ENCODE measurements around the gene ID2.

The ID2 gene, protein sequence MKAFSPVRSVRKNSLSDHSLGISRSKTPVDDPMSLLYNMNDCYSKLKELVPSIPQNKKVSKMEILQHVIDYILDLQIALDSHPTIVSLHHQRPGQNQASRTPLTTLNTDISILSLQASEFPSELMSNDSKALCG

DNA sequence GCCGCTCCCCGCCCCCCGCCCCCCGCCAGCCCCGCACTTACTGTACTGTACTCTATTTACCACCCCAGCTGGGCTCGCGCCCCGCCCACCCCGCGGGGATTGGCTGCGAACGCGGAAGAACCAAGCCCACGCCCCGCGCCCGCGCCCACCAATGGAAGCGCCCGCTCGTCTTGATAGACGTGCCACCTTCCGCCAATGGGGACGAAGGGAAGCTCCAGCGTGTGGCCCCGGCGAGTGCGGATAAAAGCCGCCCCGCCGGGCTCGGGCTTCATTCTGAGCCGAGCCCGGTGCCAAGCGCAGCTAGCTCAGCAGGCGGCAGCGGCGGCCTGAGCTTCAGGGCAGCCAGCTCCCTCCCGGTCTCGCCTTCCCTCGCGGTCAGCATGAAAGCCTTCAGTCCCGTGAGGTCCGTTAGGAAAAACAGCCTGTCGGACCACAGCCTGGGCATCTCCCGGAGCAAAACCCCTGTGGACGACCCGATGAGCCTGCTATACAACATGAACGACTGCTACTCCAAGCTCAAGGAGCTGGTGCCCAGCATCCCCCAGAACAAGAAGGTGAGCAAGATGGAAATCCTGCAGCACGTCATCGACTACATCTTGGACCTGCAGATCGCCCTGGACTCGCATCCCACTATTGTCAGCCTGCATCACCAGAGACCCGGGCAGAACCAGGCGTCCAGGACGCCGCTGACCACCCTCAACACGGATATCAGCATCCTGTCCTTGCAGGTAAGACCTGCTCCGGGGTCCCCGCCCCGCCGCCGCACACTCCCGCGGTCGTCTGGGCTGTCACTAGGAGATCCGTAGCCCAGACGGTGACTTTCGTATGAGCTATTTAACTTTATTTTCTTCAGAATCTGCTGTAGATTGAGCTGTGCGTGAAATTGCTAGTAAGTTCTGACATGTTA is at the start of gene ID2:
ID2 (plus strand) TSS at position 271 of the 907 bp plus-strand sequence; CDS start at position 381, 110 bp downstream.
- DNase-seq: peak; percentile 99
- in situ Hi-C loops (cut with MboI; ENCODE audit: low pct_unique_long_range_greater_than_20kb, low sequenced_read_pairs): no loop called here

DNA sequence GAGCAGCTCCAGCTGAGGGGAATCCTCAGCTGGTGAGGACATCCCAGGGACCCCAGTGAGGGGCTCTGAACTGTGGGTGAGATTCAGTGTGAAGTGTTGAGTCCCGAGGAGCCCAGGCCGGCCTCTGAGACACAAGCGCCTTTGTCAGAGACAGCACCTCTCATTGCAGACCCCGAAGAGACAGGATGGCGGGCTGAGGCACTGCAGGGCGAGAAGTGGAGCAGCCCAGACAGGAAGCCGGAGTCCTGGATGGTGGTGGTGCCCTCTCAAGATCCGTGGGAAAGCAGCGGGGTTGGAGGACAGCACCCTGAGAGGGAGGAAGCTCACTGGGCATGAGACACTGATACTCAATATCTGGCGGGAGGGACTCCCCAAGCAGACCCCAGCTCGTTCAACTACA is 49.1 kb upstream of the ID2 start:
- DNase-seq: no peak
- in situ Hi-C loops (cut with MboI; ENCODE audit: low pct_unique_long_range_greater_than_20kb, low sequenced_read_pairs): no loop called here

DNA sequence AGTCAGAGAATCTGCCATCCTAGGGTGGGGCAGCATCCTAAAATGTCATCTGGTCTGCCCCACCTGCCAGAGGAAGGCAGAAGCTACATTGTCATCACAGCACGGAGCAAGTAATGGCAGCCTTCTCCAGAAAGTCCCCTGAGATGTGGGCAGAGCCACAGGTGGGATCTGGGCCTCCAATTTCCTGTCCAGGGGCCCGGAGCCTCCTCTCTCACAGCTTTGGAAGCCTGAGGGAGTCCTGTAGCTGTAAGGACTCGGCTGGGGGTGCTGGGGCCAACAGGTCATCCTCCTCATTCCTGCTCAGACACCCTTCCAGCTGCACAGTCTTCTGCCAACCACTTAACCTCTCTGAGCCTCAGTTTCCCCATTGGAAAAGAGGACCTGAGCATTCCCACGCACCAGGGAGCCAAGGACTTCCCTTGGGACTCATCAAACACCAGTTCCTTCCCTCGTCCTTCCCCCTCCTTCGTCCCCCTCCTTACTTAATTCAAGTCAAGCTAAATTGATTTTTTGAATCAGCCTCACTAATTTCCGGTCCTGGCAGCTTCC is 48.6 kb upstream of the ID2 start:
- DNase-seq: no peak
- in situ Hi-C loops (cut with MboI; ENCODE audit: low pct_unique_long_range_greater_than_20kb, low sequenced_read_pairs): no loop called here

DNA sequence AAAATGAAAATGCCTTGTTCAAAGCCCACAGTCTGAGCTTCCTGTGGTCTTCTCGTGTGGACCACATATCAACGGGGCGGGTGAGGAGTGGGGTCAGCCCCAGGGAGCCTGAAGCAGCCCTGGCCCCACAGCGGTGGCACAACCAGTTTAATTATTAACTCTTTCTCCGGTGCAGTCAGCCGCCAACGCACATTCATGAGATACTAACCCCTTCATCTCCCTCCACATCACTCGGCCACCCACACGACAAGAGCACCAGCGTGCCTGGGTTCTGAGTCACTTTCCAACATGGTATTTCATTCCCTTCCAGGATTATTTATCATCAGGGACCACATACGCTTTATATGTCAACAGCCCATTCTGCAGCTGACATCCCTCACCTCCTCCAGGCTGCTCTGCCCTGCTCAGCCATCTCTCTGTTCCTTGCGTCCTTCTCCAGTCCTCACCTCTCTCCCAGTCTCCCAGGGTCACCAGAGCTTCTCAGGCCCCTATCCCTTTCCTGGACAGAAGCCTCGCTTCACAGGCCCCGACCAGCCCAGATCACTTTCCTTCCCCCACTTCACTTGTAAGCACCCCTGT is 48.0 kb upstream of the ID2 start:
- in situ Hi-C loops (cut with MboI; ENCODE audit: low pct_unique_long_range_greater_than_20kb, low sequenced_read_pairs): no loop called here
- no peak for DNase-seq

DNA sequence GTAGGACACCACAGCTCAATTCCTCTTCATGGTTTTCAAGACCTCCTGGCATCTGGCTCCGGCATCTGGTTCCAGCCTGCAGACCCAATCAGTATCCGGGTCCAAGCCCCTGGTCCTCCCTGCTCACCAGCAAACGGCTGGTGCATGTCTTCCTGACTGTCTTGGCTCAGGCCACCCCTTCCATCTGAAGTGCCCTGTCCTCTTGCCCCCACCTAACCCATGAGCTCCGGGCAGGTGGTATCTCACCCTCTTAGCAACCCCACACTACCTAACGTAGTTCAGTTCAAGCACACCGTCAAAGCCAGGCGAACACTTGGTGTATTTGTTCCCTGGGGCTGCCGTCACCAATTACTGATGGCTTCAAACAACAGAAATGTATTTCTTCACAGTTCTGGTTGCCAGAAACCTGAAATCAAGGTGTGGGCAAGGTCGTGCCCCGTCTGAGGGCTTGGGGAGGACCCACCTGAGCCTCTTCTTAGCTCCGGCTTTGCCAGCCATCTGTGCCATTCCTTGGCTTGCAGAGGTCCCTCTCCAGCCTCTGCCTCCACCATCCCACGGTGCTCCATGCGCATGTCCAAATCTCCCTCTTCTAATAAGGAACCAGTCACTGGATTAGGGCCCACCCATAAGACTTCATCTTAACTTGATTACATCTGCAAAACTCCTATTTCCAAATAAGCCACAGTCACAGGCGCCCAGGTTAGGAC is 47.2 kb upstream of the ID2 start:
- in situ Hi-C loops (cut with MboI; ENCODE audit: low pct_unique_long_range_greater_than_20kb, low sequenced_read_pairs): no loop called here
- DNase-seq: no peak

DNA sequence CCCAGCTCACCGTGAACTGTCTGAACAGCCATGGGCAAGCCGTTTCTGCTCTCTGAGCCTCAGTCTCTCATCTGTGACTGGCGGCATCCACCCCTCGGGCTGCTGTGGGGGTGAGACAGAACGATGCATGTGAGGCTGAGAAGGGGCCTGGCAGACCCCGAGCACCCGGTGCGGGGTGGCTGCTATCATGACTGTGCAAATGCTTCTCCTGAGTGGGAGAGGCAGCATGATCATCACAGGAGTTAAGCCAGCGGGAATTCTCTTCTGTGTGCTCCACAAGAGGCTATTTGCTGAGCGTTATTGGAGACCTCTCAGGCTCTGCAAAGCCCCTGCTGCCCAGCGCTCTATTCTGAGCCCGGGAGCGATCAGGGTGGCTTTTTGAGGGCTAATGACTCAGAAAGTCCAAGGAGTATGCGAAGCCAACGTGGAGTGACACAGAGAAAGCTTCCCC is 45.8 kb upstream of the ID2 start:
- in situ Hi-C loops (cut with MboI; ENCODE audit: low pct_unique_long_range_greater_than_20kb, low sequenced_read_pairs): no loop called here
- DNase-seq: no peak

DNA sequence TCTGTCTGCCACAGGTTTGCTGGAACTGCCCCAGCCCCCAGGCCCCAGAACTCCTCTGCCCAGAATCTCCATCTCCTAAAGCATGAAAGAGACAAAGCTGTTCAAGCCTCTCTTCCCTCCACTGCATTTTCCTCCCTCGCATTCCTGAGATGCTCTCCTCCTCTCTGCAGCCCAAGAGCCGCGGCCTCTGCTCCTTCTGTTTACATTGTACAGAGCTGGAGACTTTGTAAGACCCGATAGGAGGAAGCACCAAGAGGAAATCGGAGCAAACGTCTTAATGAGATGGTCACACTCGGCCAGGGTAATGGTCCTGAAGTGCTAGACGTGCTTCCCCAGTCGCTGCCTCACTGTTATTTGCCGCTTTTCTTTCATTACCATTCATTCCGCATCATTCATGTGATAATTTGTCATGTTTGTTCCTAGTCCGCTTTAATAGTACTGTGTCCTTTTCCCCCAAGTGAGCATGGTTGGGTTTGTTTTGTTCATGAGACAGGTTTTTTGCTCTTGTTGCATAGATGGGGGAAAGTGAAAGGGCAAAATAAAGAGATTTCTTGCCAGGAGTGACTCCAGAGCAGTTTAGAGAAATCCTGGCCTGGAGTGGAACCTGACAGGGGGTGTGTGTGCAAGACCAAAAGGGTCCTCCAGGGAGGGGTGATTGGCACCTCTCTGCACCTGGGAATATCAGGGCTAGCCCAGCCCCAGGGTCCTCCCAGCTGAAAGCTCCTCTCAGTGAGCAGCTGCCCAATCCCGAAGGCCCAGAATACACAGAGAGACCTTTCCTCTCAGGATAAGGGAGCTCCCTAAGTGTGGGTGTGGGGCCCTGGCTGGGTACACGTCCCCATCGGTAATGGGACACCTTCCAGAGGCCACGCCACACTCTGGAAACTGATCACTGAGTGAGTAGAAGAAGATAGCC is 44.9 kb upstream of the ID2 start:
- DNase-seq: no peak
- in situ Hi-C loops (cut with MboI; ENCODE audit: low pct_unique_long_range_greater_than_20kb, low sequenced_read_pairs): no loop called here

DNA sequence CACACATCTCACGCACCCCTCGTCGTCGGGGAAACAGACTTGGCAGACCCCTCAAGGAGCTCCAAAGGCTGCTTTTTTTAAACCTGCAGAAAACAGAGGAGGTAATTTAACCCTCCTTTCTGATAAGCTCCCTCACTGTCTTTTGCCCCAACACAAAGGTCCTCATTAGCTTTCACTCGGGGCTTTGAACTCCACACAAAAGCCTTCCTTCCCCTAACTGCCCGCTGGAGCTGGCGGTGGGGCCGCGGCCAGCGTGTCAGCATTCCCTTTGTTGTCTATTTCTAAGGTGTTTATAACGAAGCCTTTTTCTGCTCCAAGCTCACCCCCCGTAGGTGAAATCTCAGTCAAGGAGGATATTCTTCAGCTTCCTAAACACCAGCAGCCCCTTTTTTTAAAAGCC is 43.5 kb upstream of the ID2 start:
- in situ Hi-C loops (cut with MboI; ENCODE audit: low pct_unique_long_range_greater_than_20kb, low sequenced_read_pairs): no loop called here
- no peak for DNase-seq

DNA sequence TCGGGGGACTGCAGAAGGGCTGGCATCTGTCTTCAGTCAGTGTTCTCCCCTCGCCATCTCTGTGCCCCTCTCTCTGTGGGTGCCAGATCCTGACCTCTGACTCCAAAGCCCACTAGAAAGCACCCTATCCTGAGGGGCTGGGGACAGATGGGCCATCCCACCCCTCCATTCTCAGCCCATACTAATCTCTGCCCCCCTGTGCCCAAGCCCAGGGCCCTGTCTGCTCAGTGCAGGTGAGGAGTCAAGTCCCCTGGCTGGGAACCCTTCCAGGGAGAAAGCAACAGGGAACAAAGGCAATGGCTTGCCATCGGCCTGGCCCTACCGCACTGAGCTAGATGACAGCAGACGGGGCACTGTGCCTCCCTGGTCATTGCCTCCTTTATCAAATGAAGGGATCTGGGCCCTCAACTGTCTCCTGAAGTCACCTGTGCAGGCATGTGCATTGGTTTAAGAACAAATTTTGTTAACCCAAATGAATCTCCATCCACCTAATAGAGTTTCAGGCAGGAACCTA is 42.7 kb upstream of the ID2 start:
- no peak for DNase-seq
- in situ Hi-C loops (cut with MboI; ENCODE audit: low pct_unique_long_range_greater_than_20kb, low sequenced_read_pairs): no loop called here

DNA sequence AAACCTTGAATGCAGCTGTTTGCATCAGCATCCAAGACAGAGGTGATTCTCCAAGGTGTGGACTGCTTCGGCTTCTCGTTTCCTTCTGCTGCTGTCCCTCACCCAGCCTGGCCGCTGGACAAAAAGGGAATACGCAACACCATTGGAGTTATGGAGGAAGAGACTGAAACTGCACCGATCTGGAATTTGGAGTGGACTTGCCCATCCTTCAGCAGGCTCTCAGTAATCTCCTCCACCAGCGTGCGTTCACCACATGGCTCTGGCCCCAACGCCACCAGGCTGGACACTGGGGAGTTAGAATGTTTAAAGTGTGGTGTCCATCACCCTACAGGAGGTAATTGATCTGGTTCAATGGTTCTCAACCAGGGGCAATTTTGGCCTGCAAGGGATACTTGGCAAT is 41.4 kb upstream of the ID2 start:
- DNase-seq: no peak
- in situ Hi-C loops (cut with MboI; ENCODE audit: low pct_unique_long_range_greater_than_20kb, low sequenced_read_pairs): no loop called here

DNA sequence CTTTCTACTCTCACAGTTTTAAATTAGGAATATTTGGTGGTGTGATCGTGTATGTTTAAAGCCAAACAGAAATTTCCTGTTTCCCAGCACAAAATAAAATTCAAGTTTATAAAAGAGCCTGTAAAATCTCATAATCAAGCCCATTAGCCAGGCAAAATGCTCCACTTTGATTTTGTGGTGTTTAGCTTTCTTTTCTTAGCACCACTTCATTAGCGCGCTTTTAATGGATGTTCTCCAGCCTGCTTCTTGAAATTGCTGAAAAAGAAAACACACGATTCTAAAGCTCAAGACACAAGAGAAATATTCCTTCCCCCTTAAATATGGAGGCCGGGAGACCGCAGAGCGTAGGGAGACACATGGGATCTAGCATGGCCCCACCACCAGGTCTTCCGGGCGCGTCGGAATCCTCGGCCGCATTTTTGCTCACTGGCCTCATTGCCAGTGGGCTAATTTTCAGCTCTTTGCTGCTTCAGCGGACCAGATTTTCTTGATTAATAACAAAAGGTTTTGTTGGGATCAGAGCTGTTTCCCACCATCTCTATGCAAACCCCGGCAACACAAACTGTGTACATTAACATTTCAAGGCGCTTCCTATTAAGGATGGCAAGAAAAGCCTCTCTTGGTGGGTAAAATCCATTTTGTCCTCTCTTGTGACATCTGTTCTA is 40.4 kb upstream of the ID2 start:
- no peak for DNase-seq
- in situ Hi-C loops (cut with MboI; ENCODE audit: low pct_unique_long_range_greater_than_20kb, low sequenced_read_pairs): no loop called here

DNA sequence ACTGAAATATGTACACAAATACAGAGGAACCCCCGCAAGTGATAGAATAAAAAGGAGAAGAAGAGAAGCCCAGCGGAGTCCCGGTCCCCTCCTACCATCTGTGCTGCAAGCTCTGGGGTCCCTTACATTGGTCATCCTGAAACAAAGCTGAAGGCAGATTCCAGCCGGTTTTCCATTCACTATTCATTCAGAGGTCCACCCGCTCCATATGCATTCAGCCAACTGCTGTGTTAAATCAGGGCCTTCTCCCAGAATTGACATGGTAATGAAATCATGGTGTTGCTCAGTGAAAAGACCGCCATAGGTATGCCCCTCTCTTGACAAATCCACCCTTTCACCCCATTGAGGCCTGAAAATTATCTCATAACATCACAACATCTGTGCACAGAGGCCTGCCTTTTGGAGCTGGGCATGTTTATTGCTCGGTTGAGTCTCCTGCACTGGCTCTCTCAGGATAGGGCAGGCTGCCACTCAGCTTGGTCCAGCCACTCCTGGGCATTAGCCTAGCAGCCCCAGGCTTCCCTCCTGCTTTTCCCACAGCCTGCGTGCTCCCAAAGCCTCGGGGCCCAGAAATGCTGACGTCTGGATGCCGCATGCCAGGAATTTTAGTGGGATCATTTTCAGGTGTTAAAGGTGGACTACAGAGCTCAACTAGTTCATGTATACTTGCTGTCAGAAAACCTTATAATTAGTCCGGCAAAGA is 39.3 kb upstream of the ID2 start:
- in situ Hi-C loops (cut with MboI; ENCODE audit: low pct_unique_long_range_greater_than_20kb, low sequenced_read_pairs): no loop called here
- DNase-seq: no peak

DNA sequence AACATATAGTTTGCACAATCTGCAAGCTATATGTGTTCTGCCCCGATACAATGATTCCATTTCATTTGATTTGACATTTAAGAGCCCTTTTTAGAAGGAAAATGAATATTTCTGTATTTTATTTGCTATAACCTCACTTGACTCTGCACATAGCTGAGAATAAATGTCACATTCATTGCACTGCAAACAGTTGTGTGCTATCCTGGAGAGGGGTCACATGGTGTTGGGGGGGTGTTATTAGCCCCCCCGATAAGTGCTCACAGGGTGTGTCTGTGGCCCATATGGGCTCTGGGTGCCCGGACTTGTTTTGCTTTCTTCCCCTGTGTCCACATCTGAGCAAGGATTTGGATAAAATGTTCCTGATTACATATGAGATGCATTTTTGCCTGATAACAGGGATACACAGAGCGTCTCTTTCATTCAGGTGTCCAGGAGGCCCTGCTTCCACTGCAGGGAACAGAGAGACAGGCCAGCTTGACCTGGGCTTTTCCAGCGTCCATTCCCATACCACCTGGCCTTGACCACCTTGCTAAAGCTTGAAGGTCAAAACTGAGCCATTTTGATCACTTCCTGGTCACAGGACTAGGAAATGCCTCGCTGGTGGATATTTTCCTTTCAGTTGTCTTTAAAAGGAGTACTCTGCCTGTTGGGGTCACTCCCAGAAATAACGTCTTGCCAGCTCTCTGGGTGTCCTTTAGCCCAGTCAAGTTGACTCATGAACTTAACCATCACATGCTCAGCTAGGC is 38.4 kb upstream of the ID2 start:
- DNase-seq: no peak
- in situ Hi-C loops (cut with MboI; ENCODE audit: low pct_unique_long_range_greater_than_20kb, low sequenced_read_pairs): no loop called here

DNA sequence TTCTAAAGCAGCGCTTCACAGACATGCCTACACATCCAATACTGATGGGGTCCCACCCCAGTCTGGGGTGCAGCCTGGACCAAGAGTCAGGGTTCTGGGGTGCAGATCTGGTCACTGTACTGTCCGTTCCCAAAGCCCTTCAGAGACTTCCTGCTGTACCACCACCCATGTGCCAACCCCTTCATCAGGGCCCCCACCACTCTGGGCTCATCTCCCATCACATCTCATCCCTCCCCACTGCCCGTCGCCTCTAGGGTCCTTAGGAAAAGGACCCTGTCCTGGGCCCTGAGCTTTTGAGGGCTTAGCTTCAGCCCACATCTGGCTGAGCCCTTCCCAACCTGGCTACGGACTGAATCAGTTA is 37.9 kb upstream of the ID2 start:
- DNase-seq: no peak
- in situ Hi-C loops (cut with MboI; ENCODE audit: low pct_unique_long_range_greater_than_20kb, low sequenced_read_pairs): no loop called here

DNA sequence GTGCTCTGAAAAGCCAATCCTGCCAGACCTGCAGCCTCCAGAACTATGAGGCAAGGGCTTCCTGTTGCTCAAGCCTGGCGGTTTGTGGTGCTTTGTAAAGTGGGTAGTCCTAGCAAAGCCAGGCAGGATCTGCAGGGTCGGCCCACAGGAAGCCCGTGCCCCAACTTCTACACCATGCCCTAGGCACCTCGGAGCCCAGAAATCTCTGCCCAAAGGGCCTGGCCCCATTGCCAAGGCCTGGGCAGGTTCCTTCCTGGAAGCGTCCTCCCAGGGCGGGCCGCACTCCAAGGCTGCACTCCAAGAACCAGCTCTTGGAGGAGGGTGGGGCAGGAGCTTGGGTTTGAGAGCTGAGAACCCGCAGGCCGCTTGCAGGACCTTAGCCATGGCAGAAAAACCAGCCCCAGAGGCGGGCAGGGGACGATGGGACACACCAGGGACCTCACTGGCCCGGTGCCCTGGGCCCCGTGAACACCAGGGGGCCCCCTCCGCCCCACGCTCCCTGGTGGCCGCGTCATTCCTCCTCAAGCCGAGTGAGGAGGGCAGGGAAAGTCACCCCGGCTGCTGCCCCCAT is 37.2 kb upstream of the ID2 start:
- in situ Hi-C loops (cut with MboI; ENCODE audit: low pct_unique_long_range_greater_than_20kb, low sequenced_read_pairs): no loop called here
- peak; percentile 66 for DNase-seq

DNA sequence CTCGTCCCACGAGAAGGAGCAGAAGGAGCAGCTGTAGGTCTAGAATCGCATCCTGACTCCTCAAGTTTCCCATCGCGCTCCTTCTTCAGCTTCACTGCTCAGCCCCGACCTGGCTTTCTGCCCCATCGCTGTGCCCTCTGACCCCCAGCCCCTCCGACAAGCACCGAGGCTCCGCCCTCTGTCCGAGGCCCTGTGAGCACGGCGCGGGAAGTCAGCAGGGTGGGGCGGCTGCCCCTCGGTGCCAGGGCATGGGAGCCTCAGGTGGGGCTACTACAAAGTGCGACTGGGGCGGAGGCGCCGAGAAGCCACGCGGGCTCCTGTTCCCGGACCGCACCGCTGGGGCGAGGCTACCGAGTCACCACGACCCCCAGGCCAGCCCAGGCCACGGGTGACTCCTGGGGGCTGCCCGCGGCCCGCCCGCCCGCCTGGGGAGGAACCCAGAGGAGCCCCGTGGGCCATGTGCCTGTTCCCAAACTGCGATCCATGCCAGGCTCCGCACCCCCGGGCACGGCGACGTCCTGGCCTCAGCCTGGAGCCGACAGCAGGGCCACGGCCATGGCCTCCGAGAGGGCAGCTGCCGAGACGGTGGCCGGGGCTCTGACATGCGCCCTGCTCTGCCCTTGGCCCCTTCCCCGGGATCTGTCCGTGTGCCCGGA is 36.6 kb upstream of the ID2 start:
- in situ Hi-C loops (cut with MboI; ENCODE audit: low pct_unique_long_range_greater_than_20kb, low sequenced_read_pairs): no loop called here

More for the DNA sequence above, 36.6 kb upstream of the ID2 start:
- no peak for DNase-seq

All from KBM-7 (cell line).